K562 (cell line): ENCODE measurements around the gene IFITM2. TPM values are rescaled to one million over a fixed set of nuclear protein-coding genes. Genes with fewer than 3 reads are reported as not detected.
A peak's percentile ranks its signal among the peaks of the same experiment; 100 is the strongest.

Experiments used
- ELF2 ChIP-seq: fragments of 250-450 bp; sonication (Bioruptor Pico); IDR thresholded peaks from 2 replicates; pipeline ENCODE4 v1.5.0; 2021; ENCODE audit warnings: mild to moderate bottlenecking
- MYBL2 ChIP-seq, 2 experiments: fragments of 450-650 bp in 1 of 2; sonication (generic) in 1 of 2; formaldehyde crosslinking in 1 of 2; IDR thresholded peaks; 2 replicates each; pipeline versions ENCODE4 v1.6.1 to v1.8.1; 2017 to 2022; ENCODE audit warnings: borderline replicate concordance in 1 of 2, inconsistent platforms in 1 of 2, low read depth in 1 of 2, mild to moderate bottlenecking in 1 of 2, missing genetic modification reagents in 1 of 2, moderate library complexity in 1 of 2
- ZNF318 ChIP-seq, 2 experiments: fragments of 450-650 bp; IDR thresholded peaks; 2 replicates each; pipeline ENCODE4 v1.6.1; 2016; ENCODE audit warnings: mild to moderate bottlenecking in 2 of 2, borderline replicate concordance in 1 of 2, low read depth in 1 of 2, moderate library complexity in 1 of 2
- ZNF511 ChIP-seq: sonication (generic); formaldehyde crosslinking; IDR thresholded peaks from 2 replicates; pipeline ENCODE4 v1.8.0; 2022; ENCODE audit warnings: mild to moderate bottlenecking, missing genetic modification reagents
- polyA plus RNA-seq, 8 experiments: library from polyadenylated mRNA; depleted of rRNA in 4 of 8; stranded (reverse) in 5 of 8; unstranded in 3 of 8; fragments of >200 nt; fragmentation: Nextera tagmentation in 2 of 8; fragmentation: Illumina TruSeq in 1 of 8; extraction: Ambion mirVana in 2 of 8; extraction: Trizol in 1 of 8; gene quantifications; 2 replicates each; pipeline versions ENCODE4 v1.2.1 to v1.2.3, GENCODE V29; 2011 to 2014; ENCODE audit warnings: inconsistent platforms in 1 of 8, missing spikeins in 1 of 8
- total RNA-seq, 7 experiments: library from RNA; depleted of rRNA in 6 of 7; stranded (reverse); fragments of >200 nt in 6 of 7; fragmentation: Illumina TruSeq in 2 of 7; extraction: Trizol in 2 of 7; gene quantifications; 2 replicates each; pipeline versions ENCODE4 v1.2.1 to v1.2.3, GENCODE V29; 2011 to 2021; ENCODE audit warnings: low replicate concordance in 1 of 7

IFITM2 gene
- total and polyA plus RNA-seq, 9 of the 15 experiments (the other 6 are each of a cell fraction or from before 2014, with no cell fraction given) = 52.8 to 4,872 (median 356) TPM

- TF ChIP-seq ZNF318 (IDR thresholded peaks at IDR 0.05; ENCODE audit: borderline replicate concordance in 1 of 2, low read depth in 1 of 2) = no peak
- TF ChIP-seq MYBL2 (IDR thresholded peaks at IDR 0.05; ENCODE audit: low read depth) = no peak
- no peak for TF ChIP-seq MYBL2 (CRISPR knock-in tag; IDR thresholded peaks at IDR 0.05; ENCODE audit: borderline replicate concordance)
- TF ChIP-seq ELF2 (CRISPR knock-in tag) = peak; percentile 72; the same call in 1 of the 2 replicates
- peak; percentile 35; the same call in 1 of the 2 replicates for TF ChIP-seq ZNF511 (CRISPR knock-in tag)
Observed at GRCh38 chr11:355581-356458, 48.2 kb downstream of the IFITM2 start (continued).
